GM21447 (cell line): ENCODE measurements around the gene GJA9.
"Not testable (repeated sequence)": the region's sequence is repeated elsewhere in the genome, so short reads cannot be mapped to it uniquely, and the experiment has no call there.

Experiments used
- ATAC-seq: cut with Tn5 transposase; IDR thresholded peaks from one replicate; pipeline ENCODE4 v1.9.1; 2021; ENCODE audit not compliant: unreplicated experiment

GJA9 gene

GRCh38 chr1:38881487-38881886, at the start of gene GJA9:
Gene GJA9, minus strand, starts transcription at chr1:38881587. Its CDS starts 5,489 bp downstream, at chr1:38876098.
- no peak for ATAC-seq

- ATAC-seq, result no peak
These were observed 48.1 kb upstream of the GJA9 start for GRCh38 chr1:38929476-38929875.

GRCh38 chr1:38929054-38929453, 47.7 kb upstream of the GJA9 start:
- ATAC-seq, result no peak

GRCh38 chr1:38926091-38926490, 44.7 kb upstream of the GJA9 start:
- ATAC-seq, result no peak

GRCh38 chr1:38925391-38925790, 44.0 kb upstream of the GJA9 start:
- no peak for ATAC-seq

- ATAC-seq, result no peak
These were observed 42.2 kb upstream of the GJA9 start for GRCh38 chr1:38923607-38924006.

DNA sequence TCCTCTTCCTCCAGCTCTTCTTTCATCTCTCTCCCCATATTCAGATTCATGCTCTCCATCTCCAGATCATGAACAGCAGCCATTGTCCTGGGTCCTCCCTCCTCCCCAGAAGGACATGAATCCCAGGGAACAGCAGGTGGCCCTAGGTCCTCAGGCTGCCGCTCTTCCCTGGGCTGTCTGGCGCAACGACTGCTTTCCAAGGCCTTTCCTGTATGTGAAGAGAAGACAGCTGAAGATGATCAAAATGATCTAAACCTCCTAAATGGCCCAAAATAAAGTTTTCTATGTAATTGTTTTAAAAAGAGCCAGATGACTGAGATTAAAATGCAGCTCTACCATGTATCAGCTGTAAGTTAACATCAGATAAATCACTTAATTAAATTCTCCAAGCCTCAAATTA, 37.7 kb upstream of the GJA9 start:
- ATAC-seq, result no peak

GRCh38 chr1:38918568-38918967, 37.2 kb upstream of the GJA9 start:
- no peak for ATAC-seq

- no peak for ATAC-seq
These were observed 36.4 kb upstream of the GJA9 start for GRCh38 chr1:38917772-38918171.

DNA sequence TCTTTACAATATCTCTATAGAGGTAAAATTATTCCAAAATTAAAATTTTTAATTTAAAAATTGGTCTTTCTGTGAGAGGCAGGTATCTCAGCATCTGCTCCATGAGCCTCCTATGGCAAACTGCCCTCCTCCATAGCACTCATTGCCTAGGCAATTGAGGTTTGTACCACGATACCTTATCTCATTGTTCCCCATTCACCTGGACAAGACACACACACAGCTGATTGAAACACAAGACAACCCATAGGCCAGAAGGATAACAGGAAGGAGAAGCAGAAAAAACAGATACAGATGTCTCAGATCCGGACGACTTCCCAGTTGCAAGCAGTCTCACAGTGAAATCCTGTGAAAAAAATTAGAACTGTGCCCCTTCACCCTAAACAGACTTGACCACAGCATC, 36.0 kb upstream of the GJA9 start:
- ATAC-seq, result no peak

GRCh38 chr1:38915352-38915948, 34.1 kb upstream of the GJA9 start:
- no peak for ATAC-seq

GRCh38 chr1:38914908-38915307, 33.5 kb upstream of the GJA9 start:
- not testable (repeated sequence) for ATAC-seq

- no peak for ATAC-seq
These were observed 27.4 kb upstream of the GJA9 start for GRCh38 chr1:38908821-38909220.

DNA sequence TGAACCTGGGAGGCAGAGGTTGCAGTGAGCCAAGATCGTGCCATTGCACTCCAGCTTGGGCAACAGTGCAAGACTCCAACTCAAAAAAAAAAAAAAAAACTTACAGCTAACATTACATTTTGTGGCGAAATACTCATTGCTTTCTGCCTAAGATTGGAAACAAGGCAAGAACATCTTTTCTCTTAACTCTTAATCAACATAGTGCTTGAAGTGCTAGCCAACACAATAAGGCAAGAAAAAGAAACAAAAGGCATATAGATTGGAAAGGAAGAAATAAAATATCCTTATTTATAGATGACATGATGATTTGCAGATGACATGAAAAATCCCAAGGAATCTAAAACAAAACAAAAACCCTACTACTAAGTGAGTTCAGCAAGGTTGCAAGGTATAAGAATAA, 24.6 kb upstream of the GJA9 start:
- ATAC-seq, result no peak

- no peak for ATAC-seq
These were observed 18.2 kb upstream of the GJA9 start for GRCh38 chr1:38899560-38899959.

GRCh38 chr1:38898653-38899230, 17.4 kb upstream of the GJA9 start:
- ATAC-seq, result no peak

GRCh38 chr1:38896169-38896568, 14.8 kb upstream of the GJA9 start:
- ATAC-seq, result no peak

- ATAC-seq, result no peak
These were observed 11.6 kb upstream of the GJA9 start for GRCh38 chr1:38892976-38893375.

DNA sequence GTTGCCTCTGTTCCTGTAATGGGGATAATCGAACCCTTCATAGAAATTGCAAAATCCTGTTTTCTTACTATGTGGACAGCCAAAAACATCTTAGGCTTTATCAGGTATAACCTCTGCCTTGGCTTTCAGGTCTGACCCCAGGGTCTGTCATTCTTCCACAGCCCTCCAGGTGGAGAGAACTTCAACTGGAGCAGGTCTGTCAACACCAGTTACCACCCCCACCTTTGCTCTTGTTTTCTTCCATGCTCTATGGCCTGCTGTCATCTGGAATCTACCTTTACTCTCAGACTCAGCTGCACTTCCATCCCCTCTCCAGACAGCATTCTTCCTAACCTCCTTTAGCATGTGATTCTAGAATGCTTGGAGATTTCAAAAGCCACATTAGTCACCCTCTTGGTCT, 10.4 kb upstream of the GJA9 start:
- ATAC-seq, result no peak

DNA sequence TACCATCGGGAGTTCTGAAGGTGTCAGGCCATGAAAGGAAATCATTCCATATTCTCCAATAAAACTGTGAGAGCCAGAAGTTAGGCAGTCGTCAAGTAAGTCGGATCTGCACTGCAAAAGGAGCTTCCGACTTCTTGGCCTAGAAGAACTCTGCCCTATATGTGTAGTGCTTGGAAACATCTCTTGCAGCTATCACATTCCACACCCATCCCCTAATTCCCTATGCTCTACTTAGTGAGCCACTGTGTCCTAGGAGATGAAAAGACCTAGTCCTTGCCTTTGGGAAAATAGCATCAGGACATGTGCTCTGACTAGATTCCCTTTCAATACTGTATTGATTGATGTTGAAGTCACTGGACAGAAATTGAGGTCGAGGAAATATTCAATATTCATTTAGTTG, 8.2 kb upstream of the GJA9 start:
- ATAC-seq, result no peak

GRCh38 chr1:38888423-38889333, 7.3 kb upstream of the GJA9 start:
- ATAC-seq, result no peak

DNA sequence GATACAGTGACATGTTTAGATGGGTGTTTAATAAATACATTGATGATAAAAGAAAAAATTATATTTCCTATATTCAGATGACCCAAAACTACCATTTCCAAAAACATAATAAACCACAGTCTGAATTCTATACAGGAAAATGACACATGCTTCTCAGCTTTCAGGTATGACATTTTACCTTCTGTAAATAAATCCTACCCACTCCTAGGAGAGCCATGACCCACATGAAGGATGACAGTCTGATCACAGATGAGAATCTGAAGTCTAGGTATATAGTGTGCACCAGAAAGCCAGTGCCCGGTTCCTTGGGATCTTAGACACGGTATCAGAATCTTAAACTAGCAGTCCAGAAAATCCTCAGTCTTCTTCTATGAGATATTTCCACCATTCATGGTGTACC, 3.7 kb upstream of the GJA9 start:
- ATAC-seq, result no peak
